HFFc6 (cell line): Measurements from ENCODE around the gene MDM4. TPM values are rescaled to one million over a fixed set of nuclear protein-coding genes. Genes with fewer than 3 reads are reported as not detected.
A peak's percentile ranks its signal among the peaks of the same experiment; 100 is the strongest.

Experiments used
- DNase-seq: peaks from one replicate; pipeline ENCODE4 v3.0.0-alpha.2; 2018
- H3K27ac Mint-ChIP-seq: 2 replicates; pipeline ENCODE4 v1.8.0; 2020; ENCODE audit warnings: mild to moderate bottlenecking, mixed read lengths
- H3K27me3 Mint-ChIP-seq: 2 replicates; pipeline ENCODE4 v1.8.0; 2021; ENCODE audit warnings: mild to moderate bottlenecking, moderate library complexity, mixed read lengths; ENCODE audit not compliant: insufficient read depth
- H3K36me3 Mint-ChIP-seq: 2 replicates; pipeline ENCODE4 v1.8.0; 2021; ENCODE audit warnings: low read depth, mixed read lengths
- H3K4me1 Mint-ChIP-seq: 2 replicates; pipeline ENCODE4 v1.8.0; 2020; ENCODE audit warnings: low read depth, mixed read lengths
- H3K4me3 Mint-ChIP-seq: 2 replicates; pipeline ENCODE4 v1.8.0; 2020; ENCODE audit warnings: mild to moderate bottlenecking, moderate library complexity, mixed read lengths
- H3K9me3 Mint-ChIP-seq: 2 replicates; pipeline ENCODE4 v1.8.0; 2020; ENCODE audit warnings: mild to moderate bottlenecking, mixed read lengths
- CTCF ChIP-seq: fragments of 200-600 bp; sonication (generic); IDR thresholded peaks from 2 replicates; pipeline ENCODE4 v1.5.0; 2021; ENCODE audit warnings: antibody characterized with exemption, mild to moderate bottlenecking
- total RNA-seq, 6 experiments: library from RNA; stranded (reverse); fragmentation: NEBNext Ultra II Directional; extraction: Animal tissue kit (Norgen Biotek cat#: 25700); gene quantifications; 2 replicates in 1 of 6; 3 replicates in 5 of 6; pipeline ENCODE4 v1.2.3, GENCODE V29; 2021

Gene MDM4
- total RNA-seq, 6 experiments from 2014 or later, result 21.9 to 28.1 (median 22.7) TPM

GRCh38 chr1:204576422-204576821 lies 60.2 kb downstream of the MDM4 start:
- DNase-seq, result no peak
- peaks cover 11% of the 10 kb centered on the region for H3K27me3 Mint-ChIP-seq
- H3K27ac Mint-ChIP-seq, result no peak overlapping the region
- TF ChIP-seq CTCF, result no peak
- H3K4me1 Mint-ChIP-seq, result peaks cover 24% of the 10 kb centered on the region
- H3K4me3 Mint-ChIP-seq, result no peak overlapping the region
- no peaks in the 10 kb centered on the region for H3K36me3 Mint-ChIP-seq
- H3K9me3 Mint-ChIP-seq, result no peaks in the 10 kb centered on the region

DNA sequence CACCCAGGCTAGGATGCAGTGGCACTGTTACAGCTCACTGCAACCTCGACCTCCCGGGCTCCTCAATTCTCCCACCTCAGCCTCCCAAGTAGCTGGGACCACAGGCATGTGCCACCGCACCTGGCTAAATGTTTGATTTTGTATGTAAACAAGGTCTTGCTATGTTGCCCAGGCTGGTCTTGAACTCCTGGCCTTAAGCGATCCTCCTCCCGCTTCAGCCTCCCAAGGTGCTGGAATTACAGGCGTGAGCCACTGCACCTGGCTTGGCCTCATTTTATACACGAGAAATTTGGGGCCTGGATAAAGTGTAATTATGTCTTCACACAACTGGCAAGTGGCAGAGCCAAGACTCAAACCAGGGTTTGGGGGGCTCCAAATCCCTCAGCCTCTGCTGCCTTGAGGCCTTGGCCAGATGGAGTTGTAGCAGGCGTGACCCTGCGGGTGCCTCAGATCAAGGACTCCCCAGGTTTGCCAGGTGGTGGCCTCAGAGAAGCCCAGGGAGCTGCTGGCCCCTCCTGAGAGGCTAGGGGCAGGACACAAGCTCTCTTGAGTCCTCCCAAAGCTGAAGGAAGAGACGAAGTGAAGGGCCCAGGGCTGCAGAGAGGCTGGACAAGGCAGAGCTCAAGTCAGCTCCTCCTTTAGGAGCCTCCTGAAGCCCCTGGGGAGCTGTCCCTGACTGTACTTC lies 61.7 kb downstream of the MDM4 start:
- H3K27ac Mint-ChIP-seq, result no peak overlapping the region
- no peaks in the 10 kb centered on the region for H3K9me3 Mint-ChIP-seq
- H3K27me3 Mint-ChIP-seq, result peaks cover 11% of the 10 kb centered on the region
- H3K4me1 Mint-ChIP-seq, result peaks cover 20% of the 10 kb centered on the region
- H3K36me3 Mint-ChIP-seq, result no peaks in the 10 kb centered on the region
- no peak for TF ChIP-seq CTCF
- no peak for DNase-seq
- no peak overlapping the region for H3K4me3 Mint-ChIP-seq

GRCh38 chr1:204578867-204579664 lies 62.9 kb downstream of the MDM4 start:
- no peaks in the 10 kb centered on the region for H3K9me3 Mint-ChIP-seq
- no peak for TF ChIP-seq CTCF
- peaks cover 9% of the 10 kb centered on the region for H3K4me1 Mint-ChIP-seq
- no peak overlapping the region for H3K27ac Mint-ChIP-seq
- no peaks in the 10 kb centered on the region for H3K36me3 Mint-ChIP-seq
- peak overlapping the region; percentile 67; the same call in 1 of the 2 replicates for H3K4me3 Mint-ChIP-seq
- H3K27me3 Mint-ChIP-seq, result peaks cover 11% of the 10 kb centered on the region
- no peak for DNase-seq

- DNase-seq, result no peak
- Mint-ChIP-seq H3K4me1 (peaks cover 6% of the 10 kb centered on the region), H3K4me3 (no peak overlapping the region), H3K27me3 (peaks cover 11% of the 10 kb centered on the region), H3K27ac (no peak overlapping the region), H3K36me3 (no peaks in the 10 kb centered on the region), H3K9me3 (no peaks in the 10 kb centered on the region)
- TF ChIP-seq CTCF, result no peak
Measured at GRCh38 chr1:204579681-204580080, 63.5 kb downstream of the MDM4 start.

DNA sequence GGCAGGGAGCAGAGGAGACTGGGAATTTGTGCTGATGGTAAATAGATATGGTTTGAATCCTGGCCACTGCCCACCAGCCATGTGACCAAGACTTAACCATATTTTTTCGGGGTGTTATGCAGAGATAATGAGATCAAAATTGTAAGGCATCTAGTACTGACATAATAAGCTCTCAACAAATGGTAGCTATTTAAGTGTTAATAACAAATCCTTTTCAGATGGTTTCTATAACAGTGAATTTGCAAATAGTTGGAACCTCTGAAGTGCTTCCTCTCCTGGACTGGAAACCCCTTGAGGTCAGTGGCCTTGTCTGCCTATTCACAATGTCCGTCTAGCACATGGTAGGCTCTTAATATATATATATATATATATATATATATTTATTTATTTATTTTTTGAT lies 64.7 kb downstream of the MDM4 start:
- DNase-seq, result no peak
- Mint-ChIP-seq H3K27me3 (peaks cover 12% of the 10 kb centered on the region), H3K9me3 (no peaks in the 10 kb centered on the region), H3K4me1 (peaks cover 6% of the 10 kb centered on the region), H3K27ac (no peak overlapping the region), H3K36me3 (no peaks in the 10 kb centered on the region), H3K4me3 (no peak overlapping the region)
- TF ChIP-seq CTCF, result no peak
